ENCODE results near the gene PRKG1.
A peak's percentile ranks its signal among the peaks of the same experiment; 100 is the strongest.

Gene PRKG1

GRCh38 chr10:51806079-51806835, 732.0 kb downstream of the PRKG1 start:
- Histone ChIP-seq H3K18ac (ENCODE audit: low read length) (no peak overlapping the region), H2AK5ac (ENCODE audit: low read depth, low read length) (no peak overlapping the region), H2BK5ac (ENCODE audit: low read length) (no peak overlapping the region), H3K4me1 (ENCODE audit: control insufficient read depth in 2 of 2, insufficient read depth in 1 of 2, low read depth in 1 of 2, low read length in 2 of 2) (peaks cover 0 to 5% of the 10 kb centered on the region in 2 donors), H2BK120ac (ENCODE audit: low read depth, low read length) (no peak overlapping the region), H3K27me3 (ENCODE audit: control insufficient read depth in 3 of 3, insufficient read depth in 3 of 3, low read depth in 1 of 3, low read length in 3 of 3) (no peaks in the 10 kb centered on the region), H3K9ac (ENCODE audit: low read depth, low read length, poor library complexity) (no peak overlapping the region), H4K91ac (ENCODE audit: low read depth, low read length, poor library complexity) (no peak overlapping the region), H3K27ac (replicated peaks; ENCODE audit: low read length) (no peak overlapping the region), H3K4me3 (ENCODE audit: low read length in 2 of 2) (no peak overlapping the region), H3K9me3 (replicated peaks in 1 of 2; ENCODE audit: control insufficient read depth in 2 of 2, insufficient read depth in 1 of 2, low read depth in 1 of 2, low read length in 2 of 2) (no peaks in the 10 kb centered on the region), H3K36me3 (replicated peaks in 1 of 2; ENCODE audit: control insufficient read depth in 2 of 2, insufficient read depth in 2 of 2, low read length in 2 of 2) (no peaks in the 10 kb centered on the region), H3K79me1 (ENCODE audit: low read depth, low read length) (no peaks in the 10 kb centered on the region), H4K8ac (ENCODE audit: low read depth, low read length) (no peak overlapping the region), H3K23ac (ENCODE audit: low read depth, low read length, poor library complexity) (no peak overlapping the region), H2BK12ac (ENCODE audit: low read length) (no peak overlapping the region), H2BK15ac (ENCODE audit: low read length) (no peak overlapping the region), H3K4ac (ENCODE audit: low read length) (no peak overlapping the region), H3K14ac (ENCODE audit: low read length) (no peak overlapping the region), H3K4me2 (ENCODE audit: insufficient read depth, low read length, poor library complexity, severe bottlenecking) (no peak overlapping the region), H2AFZ (ENCODE audit: low read length) (no peak overlapping the region)
- WGBS, 2 donors (ENCODE audit: extremely low coverage in 2 of 2, insufficient read length in 2 of 2, insufficient replicate concordance in 1 of 2) = no CpG with 5 or more reads among the region's 5 CpGs
- DNase-seq (ENCODE audit: low spot score) = no peak

GRCh38 chr10:51808187-51808586, 733.9 kb downstream of the PRKG1 start:
- no peak overlapping the region for H3K23ac ChIP-seq (ENCODE audit: low read depth, low read length, poor library complexity)
- no peak overlapping the region for H3K14ac ChIP-seq (ENCODE audit: low read length)
- H3K27ac ChIP-seq (replicated peaks; ENCODE audit: low read length) = no peak overlapping the region
- H2BK5ac ChIP-seq (ENCODE audit: low read length) = no peak overlapping the region
- no peak overlapping the region for H3K4me2 ChIP-seq (ENCODE audit: insufficient read depth, low read length, poor library complexity, severe bottlenecking)
- H3K27me3 ChIP-seq (ENCODE audit: control insufficient read depth in 3 of 3, insufficient read depth in 3 of 3, low read depth in 1 of 3, low read length in 3 of 3) = no peaks in the 10 kb centered on the region
- no peak overlapping the region for H2BK12ac ChIP-seq (ENCODE audit: low read length)
- no peaks in the 10 kb centered on the region for H3K9me3 ChIP-seq (replicated peaks in 1 of 2; ENCODE audit: control insufficient read depth in 2 of 2, insufficient read depth in 1 of 2, low read depth in 1 of 2, low read length in 2 of 2)
- WGBS, 2 donors (ENCODE audit: extremely low coverage in 2 of 2, insufficient read length in 2 of 2, insufficient replicate concordance in 1 of 2) = no CpG with 5 or more reads among the region's 3 CpGs
- no peaks in the 10 kb centered on the region for H3K79me1 ChIP-seq (ENCODE audit: low read depth, low read length)
- no peak overlapping the region for H3K4ac ChIP-seq (ENCODE audit: low read length)
- H4K91ac ChIP-seq (ENCODE audit: low read depth, low read length, poor library complexity) = no peak overlapping the region
- no peaks in the 10 kb centered on the region for H3K36me3 ChIP-seq (replicated peaks in 1 of 2; ENCODE audit: control insufficient read depth in 2 of 2, insufficient read depth in 2 of 2, low read length in 2 of 2)
- no peak overlapping the region for H3K18ac ChIP-seq (ENCODE audit: low read length)
- DNase-seq (ENCODE audit: low spot score) = no peak
- peaks cover 0 to 2% of the 10 kb centered on the region in 2 donors for H3K4me1 ChIP-seq (ENCODE audit: control insufficient read depth in 2 of 2, insufficient read depth in 1 of 2, low read depth in 1 of 2, low read length in 2 of 2)
- H2AK5ac ChIP-seq (ENCODE audit: low read depth, low read length) = no peak overlapping the region
- H2BK120ac ChIP-seq (ENCODE audit: low read depth, low read length) = no peak overlapping the region
- H3K9ac ChIP-seq (ENCODE audit: low read depth, low read length, poor library complexity) = no peak overlapping the region
- no peak overlapping the region for H2AFZ ChIP-seq (ENCODE audit: low read length)
- no peak overlapping the region for H2BK15ac ChIP-seq (ENCODE audit: low read length)
- H3K4me3 ChIP-seq (ENCODE audit: low read length in 2 of 2) = no peak overlapping the region
- no peak overlapping the region for H4K8ac ChIP-seq (ENCODE audit: low read depth, low read length)

- no peak overlapping the region for H3K23ac ChIP-seq (ENCODE audit: low read depth, low read length, poor library complexity)
- DNase-seq (ENCODE audit: low spot score) = no peak
These were observed 741.4 kb downstream of the PRKG1 start for GRCh38 chr10:51815723-51816122.

GRCh38 chr10:51821045-51821444, 746.8 kb downstream of the PRKG1 start:
- no peaks in the 10 kb centered on the region for H3K27me3 ChIP-seq (ENCODE audit: control insufficient read depth in 3 of 3, insufficient read depth in 3 of 3, low read depth in 1 of 3, low read length in 3 of 3)
- no peak overlapping the region for H3K9ac ChIP-seq (ENCODE audit: low read depth, low read length, poor library complexity)

More at GRCh38 chr10:51815723-51816122, 741.4 kb downstream of the PRKG1 start:
- no peaks in the 10 kb centered on the region for H3K9me3 ChIP-seq (replicated peaks in 1 of 2; ENCODE audit: control insufficient read depth in 2 of 2, insufficient read depth in 1 of 2, low read depth in 1 of 2, low read length in 2 of 2)
- H3K9ac ChIP-seq (ENCODE audit: low read depth, low read length, poor library complexity) = no peak overlapping the region
- H2BK120ac ChIP-seq (ENCODE audit: low read depth, low read length) = no peak overlapping the region
- H2AFZ ChIP-seq (ENCODE audit: low read length) = peak overlapping the region; percentile 48
- no peak overlapping the region for H3K4me2 ChIP-seq (ENCODE audit: insufficient read depth, low read length, poor library complexity, severe bottlenecking)
- no peaks in the 10 kb centered on the region for H3K27me3 ChIP-seq (ENCODE audit: control insufficient read depth in 3 of 3, insufficient read depth in 3 of 3, low read depth in 1 of 3, low read length in 3 of 3)
- no peaks in the 10 kb centered on the region for H3K79me1 ChIP-seq (ENCODE audit: low read depth, low read length)
- no peaks in the 10 kb centered on the region for H3K36me3 ChIP-seq (replicated peaks in 1 of 2; ENCODE audit: control insufficient read depth in 2 of 2, insufficient read depth in 2 of 2, low read length in 2 of 2)
- no peak overlapping the region for H3K14ac ChIP-seq (ENCODE audit: low read length)
- no peak overlapping the region for H2BK15ac ChIP-seq (ENCODE audit: low read length)
- H3K27ac ChIP-seq (replicated peaks; ENCODE audit: low read length) = peak overlapping the region; percentile 34
- H2AK5ac ChIP-seq (ENCODE audit: low read depth, low read length) = no peak overlapping the region
- H3K4me1 ChIP-seq (ENCODE audit: control insufficient read depth in 2 of 2, insufficient read depth in 1 of 2, low read depth in 1 of 2, low read length in 2 of 2) = peaks cover 0 to 1% of the 10 kb centered on the region in 2 donors
- no peak overlapping the region for H4K8ac ChIP-seq (ENCODE audit: low read depth, low read length)
- WGBS, 2 donors (ENCODE audit: extremely low coverage in 2 of 2, insufficient read length in 2 of 2, insufficient replicate concordance in 1 of 2) = no CpG with 5 or more reads among the region's 2 CpGs
- no peak overlapping the region for H3K4me3 ChIP-seq (ENCODE audit: low read length in 2 of 2)
- H4K91ac ChIP-seq (ENCODE audit: low read depth, low read length, poor library complexity) = no peak overlapping the region
- H3K4ac ChIP-seq (ENCODE audit: low read length) = no peak overlapping the region
- no peak overlapping the region for H2BK12ac ChIP-seq (ENCODE audit: low read length)
- no peak overlapping the region for H3K18ac ChIP-seq (ENCODE audit: low read length)
- H2BK5ac ChIP-seq (ENCODE audit: low read length) = no peak overlapping the region

More at GRCh38 chr10:51821045-51821444, 746.8 kb downstream of the PRKG1 start:
- H3K4me2 ChIP-seq (ENCODE audit: insufficient read depth, low read length, poor library complexity, severe bottlenecking) = no peak overlapping the region
- H2BK12ac ChIP-seq (ENCODE audit: low read length) = no peak overlapping the region
- no CpG with 5 or more reads among the region's 2 CpGs for WGBS, 2 donors (ENCODE audit: extremely low coverage in 2 of 2, insufficient read length in 2 of 2, insufficient replicate concordance in 1 of 2)
- no peak for DNase-seq (ENCODE audit: low spot score)
- no peaks in the 10 kb centered on the region for H3K36me3 ChIP-seq (replicated peaks in 1 of 2; ENCODE audit: control insufficient read depth in 2 of 2, insufficient read depth in 2 of 2, low read length in 2 of 2)
- H3K4me1 ChIP-seq (ENCODE audit: control insufficient read depth in 2 of 2, insufficient read depth in 1 of 2, low read depth in 1 of 2, low read length in 2 of 2) = no peaks in the 10 kb centered on the region
- H4K91ac ChIP-seq (ENCODE audit: low read depth, low read length, poor library complexity) = no peak overlapping the region
- H3K79me1 ChIP-seq (ENCODE audit: low read depth, low read length) = no peaks in the 10 kb centered on the region
- H3K14ac ChIP-seq (ENCODE audit: low read length) = no peak overlapping the region
- no peak overlapping the region for H3K18ac ChIP-seq (ENCODE audit: low read length)
- no peak overlapping the region for H3K27ac ChIP-seq (replicated peaks; ENCODE audit: low read length)
- H4K8ac ChIP-seq (ENCODE audit: low read depth, low read length) = no peak overlapping the region
- H2AFZ ChIP-seq (ENCODE audit: low read length) = no peak overlapping the region
- H3K4ac ChIP-seq (ENCODE audit: low read length) = no peak overlapping the region
- H2BK120ac ChIP-seq (ENCODE audit: low read depth, low read length) = no peak overlapping the region
- H2BK5ac ChIP-seq (ENCODE audit: low read length) = no peak overlapping the region
- H3K9me3 ChIP-seq (replicated peaks in 1 of 2; ENCODE audit: control insufficient read depth in 2 of 2, insufficient read depth in 1 of 2, low read depth in 1 of 2, low read length in 2 of 2) = peaks cover 0 to 2% of the 10 kb centered on the region in 2 donors
- no peak overlapping the region for H3K4me3 ChIP-seq (ENCODE audit: low read length in 2 of 2)
- no peak overlapping the region for H2AK5ac ChIP-seq (ENCODE audit: low read depth, low read length)
- H2BK15ac ChIP-seq (ENCODE audit: low read length) = no peak overlapping the region
- no peak overlapping the region for H3K23ac ChIP-seq (ENCODE audit: low read depth, low read length, poor library complexity)
